GM12878 (cell line): ENCODE measurements around the gene KIFC1. TPM values are rescaled to one million over a fixed set of nuclear protein-coding genes. Genes with fewer than 3 reads are reported as not detected.
A peak's percentile ranks its signal among the peaks of the same experiment; 100 is the strongest.

Experiments used
- ATF7 ChIP-seq: fragments of 450-650 bp; IDR thresholded peaks from 2 replicates; pipeline ENCODE4 v1.6.1; 2016; ENCODE audit warnings: low read depth, mild to moderate bottlenecking
- FOXM1 ChIP-seq: IDR thresholded peaks from 2 replicates; pipeline ENCODE4 v1.6.1; 2012; ENCODE audit warnings: low read depth, mild to moderate bottlenecking, inconsistent platforms, low read length, moderate library complexity
- IKZF2 ChIP-seq, 2 experiments: fragments of 450-650 bp; IDR thresholded peaks; 2 replicates each; pipeline ENCODE4 v1.6.1; 2017; ENCODE audit warnings: mild to moderate bottlenecking in 2 of 2, moderate library complexity in 2 of 2
- KAT2A ChIP-seq: conservative IDR thresholded peaks from 2 replicates; pipeline ENCODE4 v1.6.1; 2011; ENCODE audit warnings: low read depth, low read length; ENCODE audit not compliant: control insufficient read depth
- LARP7 ChIP-seq: fragments of 450-650 bp; IDR thresholded peaks from 2 replicates; pipeline ENCODE4 v1.6.1; 2017; ENCODE audit warnings: mild to moderate bottlenecking
- MEF2A ChIP-seq: IDR thresholded peaks from 2 replicates; pipeline ENCODE4 v1.6.1; 2011; ENCODE audit warnings: low read depth, mild to moderate bottlenecking, low read length, moderate library complexity; ENCODE audit not compliant: insufficient read depth
- MEF2B ChIP-seq: fragments of 450-650 bp; IDR thresholded peaks from 2 replicates; pipeline ENCODE4 v1.6.1; 2018; ENCODE audit warnings: mild to moderate bottlenecking, moderate library complexity; ENCODE audit not compliant: partially characterized antibody, poor library complexity, severe bottlenecking
- MYC ChIP-seq: IDR thresholded peaks from 2 replicates; pipeline ENCODE4 v1.6.1; 2011; ENCODE audit warnings: mild to moderate bottlenecking, low read length, moderate library complexity, inconsistent platforms; ENCODE audit not compliant: insufficient read depth, insufficient replicate concordance, insufficient read length, severe bottlenecking
- NR2F1 ChIP-seq: fragments of 450-650 bp; conservative IDR thresholded peaks from 2 replicates; pipeline ENCODE4 v1.6.1; 2017; ENCODE audit warnings: mild to moderate bottlenecking
- PAX8 ChIP-seq: fragments of 450-650 bp; IDR thresholded peaks from 2 replicates; pipeline ENCODE4 v1.6.1; 2017; ENCODE audit warnings: mild to moderate bottlenecking, moderate library complexity
- POLR2AphosphoS2 ChIP-seq: IDR thresholded peaks from 2 replicates; pipeline ENCODE4 v1.6.1; 2011; ENCODE audit warnings: low read depth, mild to moderate bottlenecking, low read length, improper control_type of control experiment, moderate library complexity
- POLR2AphosphoS5 ChIP-seq: IDR thresholded peaks from 2 replicates; pipeline ENCODE4 v1.6.1; 2011; ENCODE audit warnings: mild to moderate bottlenecking, low read length, inconsistent platforms
- RAD51 ChIP-seq: fragments of 450-650 bp; IDR thresholded peaks from 2 replicates; pipeline ENCODE4 v1.6.1; 2016; ENCODE audit warnings: moderate library complexity, mild to moderate bottlenecking, inconsistent platforms
- RBBP5 ChIP-seq: fragments of 200-600 bp; sonication (generic); conservative IDR thresholded peaks from 2 replicates; pipeline ENCODE4 v1.6.1; 2016
- RFX5 ChIP-seq: IDR thresholded peaks from 2 replicates; pipeline ENCODE4 v1.6.1; 2011; ENCODE audit warnings: low read depth, low read length, improper control_type of control experiment
- SMC3 ChIP-seq: IDR thresholded peaks from 2 replicates; pipeline ENCODE4 v1.6.1; 2011; ENCODE audit warnings: low read length, improper control_type of control experiment, borderline replicate concordance
- TBL1XR1 ChIP-seq: IDR thresholded peaks from 2 replicates; pipeline ENCODE4 v1.6.1; 2012; ENCODE audit warnings: low read depth, low read length, improper control_type of control experiment
- ZNF274 ChIP-seq: IDR thresholded peaks from one replicate; pipeline ENCODE4 v1.8.0; 2011; ENCODE audit not compliant: insufficient read length, insufficient read depth
- polyA plus RNA-seq, 11 experiments: library from polyadenylated mRNA; depleted of rRNA in 4 of 11; unstranded in 6 of 11; stranded (reverse) in 5 of 11; fragments of >200 nt; fragmentation: Nextera tagmentation in 4 of 11; fragmentation: Illumina TruSeq in 1 of 11; extraction: Ambion mirVana in 4 of 11; extraction: Trizol in 1 of 11; gene quantifications; 1 replicate in 1 of 11; 2 replicates in 10 of 11; pipeline versions ENCODE4 v1.2.1 to v1.2.3, GENCODE V29; 2011 to 2016; ENCODE audit warnings: inconsistent platforms in 2 of 11, missing spikeins in 2 of 11, low read depth in 1 of 11
- total RNA-seq, 4 experiments: library from RNA; depleted of rRNA in 3 of 4; stranded (reverse); fragments of >200 nt in 3 of 4; fragmentation: Illumina TruSeq in 1 of 4; extraction: Trizol in 1 of 4; gene quantifications; 2 replicates each; pipeline versions ENCODE4 v1.2.1 to v1.2.3, GENCODE V29; 2013 to 2021
- TF ChIP-seq, protein P1 (sequence below): IDR thresholded peaks from 2 replicates; pipeline ENCODE4 v1.6.1; 2012; ENCODE audit warnings: low read length, inconsistent platforms
- TF ChIP-seq, protein P2 (sequence below): IDR thresholded peaks from 2 replicates; pipeline ENCODE4 v1.6.1; 2011; ENCODE audit warnings: low read depth, low read length, improper control_type of control experiment, borderline replicate concordance
- TF ChIP-seq, protein P3 (sequence below): IDR thresholded peaks from 2 replicates; pipeline ENCODE4 v1.6.1; 2012; ENCODE audit warnings: low read depth, low read length, improper control_type of control experiment
- TF ChIP-seq, protein P4 (sequence below): fragments of 450-650 bp; IDR thresholded peaks from 2 replicates; pipeline ENCODE4 v1.6.1; 2017; ENCODE audit warnings: mild to moderate bottlenecking, moderate library complexity

KIFC1 gene
- total and polyA plus RNA-seq, 10 of the 15 experiments (the other 5 are each of a cell fraction or from before 2014, with no cell fraction given) = 1.8 to 87.4 (median 54.4) TPM

DNA sequence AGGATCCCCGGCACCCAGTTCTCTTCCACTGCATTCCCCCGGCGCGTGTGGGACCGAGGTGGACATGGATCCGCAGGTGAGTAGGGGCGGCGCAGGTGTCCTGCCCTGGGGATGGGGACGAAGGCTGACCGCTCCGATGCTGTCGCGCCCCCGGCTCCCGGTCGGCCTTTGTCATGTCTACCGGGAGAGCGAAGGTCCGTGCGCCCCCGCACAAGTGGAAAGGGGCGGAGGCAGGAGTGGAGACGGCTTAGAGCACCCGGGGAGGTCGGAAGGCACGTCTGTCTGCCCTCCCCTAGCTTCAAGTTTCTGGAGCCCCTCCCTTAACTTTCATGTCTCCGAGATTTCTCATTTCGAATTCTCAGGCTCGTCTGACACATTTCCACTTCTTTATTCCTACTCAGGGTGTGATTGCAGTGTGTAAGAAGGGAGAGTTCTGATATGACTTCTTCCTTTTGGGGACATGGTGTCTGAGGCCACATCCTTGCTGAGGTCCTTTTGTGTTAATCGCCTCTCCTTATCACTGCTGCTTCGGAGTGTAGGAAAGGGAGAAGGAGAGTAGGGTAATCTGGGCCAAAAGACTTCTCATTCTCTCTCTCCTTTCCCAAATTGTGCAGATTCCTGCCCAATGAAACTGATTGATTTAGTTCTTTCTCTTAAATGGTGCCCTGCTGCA is 435 bp downstream of the KIFC1 start (continued):
- TF ChIP-seq, protein P1, sequence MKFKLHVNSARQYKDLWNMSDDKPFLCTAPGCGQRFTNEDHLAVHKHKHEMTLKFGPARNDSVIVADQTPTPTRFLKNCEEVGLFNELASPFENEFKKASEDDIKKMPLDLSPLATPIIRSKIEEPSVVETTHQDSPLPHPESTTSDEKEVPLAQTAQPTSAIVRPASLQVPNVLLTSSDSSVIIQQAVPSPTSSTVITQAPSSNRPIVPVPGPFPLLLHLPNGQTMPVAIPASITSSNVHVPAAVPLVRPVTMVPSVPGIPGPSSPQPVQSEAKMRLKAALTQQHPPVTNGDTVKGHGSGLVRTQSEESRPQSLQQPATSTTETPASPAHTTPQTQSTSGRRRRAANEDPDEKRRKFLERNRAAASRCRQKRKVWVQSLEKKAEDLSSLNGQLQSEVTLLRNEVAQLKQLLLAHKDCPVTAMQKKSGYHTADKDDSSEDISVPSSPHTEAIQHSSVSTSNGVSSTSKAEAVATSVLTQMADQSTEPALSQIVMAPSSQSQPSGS = no peak
- TF ChIP-seq RBBP5 = no peak
- no peak for TF ChIP-seq PAX8
- no peak for TF ChIP-seq ZNF274
- 0 out of 4 replicates have a peak, but pooled peaks of 1 of the 2 experiments have one; percentile 9 for TF ChIP-seq IKZF2 (IDR thresholded peaks at IDR 0.05)
- TF ChIP-seq, protein P2, sequence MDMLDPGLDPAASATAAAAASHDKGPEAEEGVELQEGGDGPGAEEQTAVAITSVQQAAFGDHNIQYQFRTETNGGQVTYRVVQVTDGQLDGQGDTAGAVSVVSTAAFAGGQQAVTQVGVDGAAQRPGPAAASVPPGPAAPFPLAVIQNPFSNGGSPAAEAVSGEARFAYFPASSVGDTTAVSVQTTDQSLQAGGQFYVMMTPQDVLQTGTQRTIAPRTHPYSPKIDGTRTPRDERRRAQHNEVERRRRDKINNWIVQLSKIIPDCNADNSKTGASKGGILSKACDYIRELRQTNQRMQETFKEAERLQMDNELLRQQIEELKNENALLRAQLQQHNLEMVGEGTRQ = no peak
- no peak for TF ChIP-seq POLR2AphosphoS2
- TF ChIP-seq MEF2A = no peak
- peak; percentile 34; the same call in 1 of the 2 replicates for TF ChIP-seq LARP7
- no peak for TF ChIP-seq RFX5
- TF ChIP-seq RAD51 = no peak
- no peak for TF ChIP-seq MYC
- peak; percentile 38; the same call in 1 of the 2 replicates for TF ChIP-seq POLR2AphosphoS5
- TF ChIP-seq, protein P3, sequence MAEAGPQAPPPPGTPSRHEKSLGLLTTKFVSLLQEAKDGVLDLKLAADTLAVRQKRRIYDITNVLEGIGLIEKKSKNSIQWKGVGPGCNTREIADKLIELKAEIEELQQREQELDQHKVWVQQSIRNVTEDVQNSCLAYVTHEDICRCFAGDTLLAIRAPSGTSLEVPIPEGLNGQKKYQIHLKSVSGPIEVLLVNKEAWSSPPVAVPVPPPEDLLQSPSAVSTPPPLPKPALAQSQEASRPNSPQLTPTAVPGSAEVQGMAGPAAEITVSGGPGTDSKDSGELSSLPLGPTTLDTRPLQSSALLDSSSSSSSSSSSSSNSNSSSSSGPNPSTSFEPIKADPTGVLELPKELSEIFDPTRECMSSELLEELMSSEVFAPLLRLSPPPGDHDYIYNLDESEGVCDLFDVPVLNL = no peak
- TF ChIP-seq NR2F1 = no peak
- TF ChIP-seq SMC3 = no peak
- no peak for TF ChIP-seq ATF7
- no peak for TF ChIP-seq MEF2B
- no peak for TF ChIP-seq TBL1XR1
- no peak for TF ChIP-seq FOXM1
- TF ChIP-seq, protein P4, sequence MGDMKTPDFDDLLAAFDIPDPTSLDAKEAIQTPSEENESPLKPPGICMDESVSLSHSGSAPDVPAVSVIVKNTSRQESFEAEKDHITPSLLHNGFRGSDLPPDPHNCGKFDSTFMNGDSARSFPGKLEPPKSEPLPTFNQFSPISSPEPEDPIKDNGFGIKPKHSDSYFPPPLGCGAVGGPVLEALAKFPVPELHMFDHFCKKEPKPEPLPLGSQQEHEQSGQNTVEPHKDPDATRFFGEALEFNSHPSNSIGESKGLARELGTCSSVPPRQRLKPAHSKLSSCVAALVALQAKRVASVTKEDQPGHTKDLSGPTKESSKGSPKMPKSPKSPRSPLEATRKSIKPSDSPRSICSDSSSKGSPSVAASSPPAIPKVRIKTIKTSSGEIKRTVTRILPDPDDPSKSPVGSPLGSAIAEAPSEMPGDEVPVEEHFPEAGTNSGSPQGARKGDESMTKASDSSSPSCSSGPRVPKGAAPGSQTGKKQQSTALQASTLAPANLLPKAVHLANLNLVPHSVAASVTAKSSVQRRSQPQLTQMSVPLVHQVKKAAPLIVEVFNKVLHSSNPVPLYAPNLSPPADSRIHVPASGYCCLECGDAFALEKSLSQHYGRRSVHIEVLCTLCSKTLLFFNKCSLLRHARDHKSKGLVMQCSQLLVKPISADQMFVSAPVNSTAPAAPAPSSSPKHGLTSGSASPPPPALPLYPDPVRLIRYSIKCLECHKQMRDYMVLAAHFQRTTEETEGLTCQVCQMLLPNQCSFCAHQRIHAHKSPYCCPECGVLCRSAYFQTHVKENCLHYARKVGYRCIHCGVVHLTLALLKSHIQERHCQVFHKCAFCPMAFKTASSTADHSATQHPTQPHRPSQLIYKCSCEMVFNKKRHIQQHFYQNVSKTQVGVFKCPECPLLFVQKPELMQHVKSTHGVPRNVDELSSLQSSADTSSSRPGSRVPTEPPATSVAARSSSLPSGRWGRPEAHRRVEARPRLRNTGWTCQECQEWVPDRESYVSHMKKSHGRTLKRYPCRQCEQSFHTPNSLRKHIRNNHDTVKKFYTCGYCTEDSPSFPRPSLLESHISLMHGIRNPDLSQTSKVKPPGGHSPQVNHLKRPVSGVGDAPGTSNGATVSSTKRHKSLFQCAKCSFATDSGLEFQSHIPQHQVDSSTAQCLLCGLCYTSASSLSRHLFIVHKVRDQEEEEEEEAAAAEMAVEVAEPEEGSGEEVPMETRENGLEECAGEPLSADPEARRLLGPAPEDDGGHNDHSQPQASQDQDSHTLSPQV = no peak
- no peak for TF ChIP-seq KAT2A
- TF ChIP-seq, all 136 proteins: peak for 13
